K562 (cell line): ENCODE data around the gene PTPRT.

Source experiments
- BDP1 ChIP-seq: IDR thresholded peaks from 3 replicates; pipeline ENCODE4 v1.6.1; 2011; ENCODE audit not compliant: insufficient read length, insufficient read depth
- BRCA1 ChIP-seq, 2 experiments: fragments of 450-650 bp in 1 of 2; sonication (generic) in 1 of 2; formaldehyde crosslinking in 1 of 2; IDR thresholded peaks; 2 replicates each; pipeline versions ENCODE4 v1.5.0 to v1.6.1; 2017 to 2020; ENCODE audit warnings: mild to moderate bottlenecking in 1 of 2, missing genetic modification reagents in 1 of 2
- CXXC5 ChIP-seq: fragments of 250-450 bp; sonication (Bioruptor Pico); IDR thresholded peaks from 2 replicates; pipeline ENCODE4 v1.8.0; 2022; ENCODE audit warnings: inconsistent platforms, mild to moderate bottlenecking, moderate library complexity
- E2F3 ChIP-seq: fragments of 250-450 bp; sonication (Bioruptor Pico); IDR thresholded peaks from 2 replicates; pipeline ENCODE4 v1.4.0; 2020; ENCODE audit warnings: mild to moderate bottlenecking
- FOXP4 ChIP-seq: sonication (generic); formaldehyde crosslinking; IDR thresholded peaks from 2 replicates; pipeline ENCODE4 v1.8.0; 2022; ENCODE audit warnings: mild to moderate bottlenecking, missing genetic modification reagents, borderline replicate concordance
- HNRNPLL ChIP-seq: fragments of 200-400 bp; formaldehyde crosslinking; IDR thresholded peaks from 2 replicates; pipeline ENCODE4 v1.6.1; 2017; ENCODE audit warnings: low read length, low read depth, mild to moderate bottlenecking; ENCODE audit not compliant: poor library complexity, severe bottlenecking
- POLR2A ChIP-seq: fragments of 450-650 bp; conservative IDR thresholded peaks from 2 replicates; pipeline ENCODE4 v1.6.1; 2016
- POLR2AphosphoS5 ChIP-seq: IDR thresholded peaks from 2 replicates; pipeline ENCODE4 v1.6.1; 2011; ENCODE audit warnings: mild to moderate bottlenecking, low read depth, low read length, moderate library complexity; ENCODE audit not compliant: control insufficient read depth, insufficient read depth
- RNF219 ChIP-seq: fragments of 250-450 bp; sonication (Bioruptor Pico); IDR thresholded peaks from 2 replicates; pipeline ENCODE4 v1.5.0; 2022; ENCODE audit warnings: mild to moderate bottlenecking
- ZNF274 ChIP-seq: IDR thresholded peaks from 2 replicates; pipeline ENCODE4 v1.6.1; 2011; ENCODE audit warnings: low read depth, mild to moderate bottlenecking, low read length, moderate library complexity, borderline replicate concordance
- ZNF766 ChIP-seq: fragments of 200-800 bp; sonication (Bioruptor generic); conservative IDR thresholded peaks from 2 replicates; pipeline ENCODE4 v1.6.1; 2016; ENCODE audit warnings: missing genetic modification characterization, missing compliant biosample characterization

- TF ChIP-seq ZNF766 (CRISPR knock-in tag) (no peak), HNRNPLL (no peak), RNF219 (CRISPR knock-in tag) (no peak), FOXP4 (CRISPR knock-in tag) (no peak), BRCA1 (IDR thresholded peaks at IDR 0.05) (no peak), BRCA1 (CRISPR knock-in tag; IDR thresholded peaks at IDR 0.05) (no peak), CXXC5 (no peak), ZNF274 (no peak), POLR2A (no peak), BDP1 (no peak), E2F3 (CRISPR knock-in tag) (no peak), POLR2AphosphoS5 (no peak)
These were observed 491.7 kb downstream of the PTPRT start for GRCh38 chr20:42697962-42698361.
